CD8-positive, alpha-beta memory T cell (primary cell): ENCODE data around the gene CHST2. TPM values are rescaled to one million over a fixed set of nuclear protein-coding genes. Genes with fewer than 3 reads are reported as not detected.

Experiments
- CTCF ChIA-PET: fragments of 350-600 bp; sonication (Branson Sonifier 250); formaldehyde crosslinking; loops from one replicate; lab custom pipeline; 2021; ENCODE audit warnings: antibody characterized with exemption; lab: Charles Lee
- POLR2A ChIA-PET: fragments of 350-600 bp; sonication (Branson Sonifier 250); formaldehyde crosslinking; loops from one replicate; lab custom pipeline; 2021; ENCODE audit warnings: antibody characterized with exemption; lab: Charles Lee
- DNase-seq, 5 donors: peaks; one replicate each; pipeline versions ENCODE4 v3.0.0 to v3.0.0-alpha.2; 2020 to 2022; ENCODE audit warnings: mixed read lengths in 1 of 5
- H3K27ac ChIP-seq: one replicate; pipeline ENCODE4 v1.7.0; 2013; ENCODE audit warnings: low read depth, mild to moderate bottlenecking, low read length, moderate library complexity
- H3K27me3 ChIP-seq: 2 replicates; pipeline ENCODE4 v1.7.0; 2013; ENCODE audit warnings: low read length, mild to moderate bottlenecking; ENCODE audit not compliant: insufficient read depth, poor library complexity, severe bottlenecking
- H3K36me3 ChIP-seq: 2 replicates; pipeline ENCODE4 v1.7.0; 2013; ENCODE audit warnings: mild to moderate bottlenecking, low read length, moderate library complexity; ENCODE audit not compliant: insufficient read depth
- H3K4me1 ChIP-seq: 2 replicates; pipeline ENCODE4 v1.7.0; 2013; ENCODE audit warnings: mild to moderate bottlenecking, low read length, moderate library complexity; ENCODE audit not compliant: insufficient read depth
- H3K4me3 ChIP-seq: 2 replicates; pipeline ENCODE4 v1.7.0; 2013; ENCODE audit warnings: mild to moderate bottlenecking, low read length
- H3K9me3 ChIP-seq: 2 replicates; pipeline ENCODE4 v1.7.0; 2013; ENCODE audit warnings: mild to moderate bottlenecking, low read length
- H3K27ac Mint-ChIP-seq, 8 donors: one replicate each; pipeline ENCODE4 v1.8.0; 2020 to 2021; ENCODE audit warnings: mixed read lengths in 8 of 8, mild to moderate bottlenecking in 6 of 8, inconsistent platforms in 3 of 8, moderate library complexity in 3 of 8
- H3K27me3 Mint-ChIP-seq, 2 donors: one replicate each; pipeline ENCODE4 v1.8.0; 2020 to 2021; ENCODE audit warnings: mixed read lengths in 2 of 2, mild to moderate bottlenecking in 1 of 2, moderate library complexity in 1 of 2
- H3K36me3 Mint-ChIP-seq, 3 donors: one replicate each; pipeline ENCODE4 v1.8.0; 2020 to 2021; ENCODE audit warnings: mixed read lengths in 3 of 3, inconsistent platforms in 1 of 3, mild to moderate bottlenecking in 1 of 3
- H3K4me1 Mint-ChIP-seq, 3 donors: one replicate each; pipeline ENCODE4 v1.8.0; 2020 to 2021; ENCODE audit warnings: mixed read lengths in 3 of 3, inconsistent platforms in 1 of 3, mild to moderate bottlenecking in 1 of 3
- H3K4me3 Mint-ChIP-seq, 7 donors: one replicate each; pipeline ENCODE4 v1.8.0; 2020 to 2021; ENCODE audit warnings: mixed read lengths in 7 of 7, mild to moderate bottlenecking in 6 of 7, moderate library complexity in 4 of 7, inconsistent platforms in 2 of 7
- H3K9me3 Mint-ChIP-seq, 5 donors: one replicate each; pipeline ENCODE4 v1.8.0; 2020 to 2022; ENCODE audit warnings: mixed read lengths in 5 of 5, mild to moderate bottlenecking in 3 of 5, moderate library complexity in 2 of 5, inconsistent platforms in 1 of 5
- polyA plus RNA-seq: library from polyadenylated mRNA; unstranded; fragments of 300-500 nt; fragmentation: Illumina TruSeq; gene quantifications from one replicate; pipeline ENCODE4 v1.2.3, GENCODE V29; 2021
- total RNA-seq, 2 experiments: library from RNA; stranded (reverse); gene quantifications; one replicate each; pipeline ENCODE4 v1.2.3, GENCODE V29; 2021

Gene CHST2
- total and polyA plus RNA-seq, 3 experiments from 2014 or later: 2.9 to 6.2 (median 3.0) TPM

DNA sequence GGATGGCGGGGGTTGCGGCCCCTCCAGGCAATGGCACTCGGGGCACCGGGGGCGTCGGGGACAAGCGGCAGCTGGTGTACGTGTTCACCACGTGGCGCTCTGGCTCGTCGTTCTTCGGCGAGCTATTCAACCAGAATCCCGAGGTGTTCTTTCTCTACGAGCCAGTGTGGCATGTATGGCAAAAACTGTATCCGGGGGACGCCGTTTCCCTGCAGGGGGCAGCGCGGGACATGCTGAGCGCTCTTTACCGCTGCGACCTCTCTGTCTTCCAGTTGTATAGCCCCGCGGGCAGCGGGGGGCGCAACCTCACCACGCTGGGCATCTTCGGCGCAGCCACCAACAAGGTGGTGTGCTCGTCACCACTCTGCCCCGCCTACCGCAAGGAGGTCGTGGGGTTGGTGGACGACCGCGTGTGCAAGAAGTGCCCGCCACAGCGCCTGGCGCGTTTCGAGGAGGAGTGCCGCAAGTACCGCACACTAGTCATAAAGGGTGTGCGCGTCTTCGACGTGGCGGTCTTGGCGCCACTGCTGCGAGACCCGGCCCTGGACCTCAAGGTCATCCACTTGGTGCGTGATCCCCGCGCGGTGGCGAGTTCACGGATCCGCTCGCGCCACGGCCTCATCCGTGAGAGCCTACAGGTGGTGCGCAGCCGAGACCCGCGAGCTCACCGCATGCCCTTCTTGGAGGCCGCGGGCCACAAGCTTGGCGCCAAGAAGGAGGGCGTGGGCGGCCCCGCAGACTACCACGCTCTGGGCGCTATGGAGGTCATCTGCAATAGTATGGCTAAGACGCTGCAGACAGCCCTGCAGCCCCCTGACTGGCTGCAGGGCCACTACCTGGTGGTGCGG, 1.9 kb downstream of the CHST2 start:
- peaks cover 6 to 30% (median 20%) of the 10 kb centered on the region in 3 donors for H3K4me1 Mint-ChIP-seq
- H3K27me3 Mint-ChIP-seq: peaks cover 2 to 5% of the 10 kb centered on the region in 2 donors
- ChIA-PET CTCF (interaction anchor here (0.8 to 1.6 kb wide), 3 partner anchors 39 to 851 kb away, joined by 3 to 6 read pairs (median 3); partner anchors contain the start of gene DIPK2A), POLR2A (interaction anchor here (0.6 kb wide), 1 partner anchor 510 kb away, joined by 3 read pairs; no protein-coding TSS in a partner anchor)
- H3K36me3 ChIP-seq: no peaks in the 10 kb centered on the region
- H3K4me3 ChIP-seq: peak overlapping the region; percentile 65
- peak; percentile 18 to 76 (median 56) for DNase-seq
- H3K9me3 Mint-ChIP-seq: no peaks in the 10 kb centered on the region
- no peaks in the 10 kb centered on the region for H3K27me3 ChIP-seq
- H3K27ac Mint-ChIP-seq: peak overlapping the region in 1 of 8 donors; percentile 33
- peaks cover 30% of the 10 kb centered on the region for H3K4me1 ChIP-seq
- peaks cover 0 to 7% (median 2%) of the 10 kb centered on the region in 3 donors for H3K36me3 Mint-ChIP-seq
- H3K4me3 Mint-ChIP-seq: peak overlapping the region; percentile 63 to 83 (median 78)
- no peak overlapping the region for H3K27ac ChIP-seq
- H3K9me3 ChIP-seq: no peaks in the 10 kb centered on the region

DNA sequence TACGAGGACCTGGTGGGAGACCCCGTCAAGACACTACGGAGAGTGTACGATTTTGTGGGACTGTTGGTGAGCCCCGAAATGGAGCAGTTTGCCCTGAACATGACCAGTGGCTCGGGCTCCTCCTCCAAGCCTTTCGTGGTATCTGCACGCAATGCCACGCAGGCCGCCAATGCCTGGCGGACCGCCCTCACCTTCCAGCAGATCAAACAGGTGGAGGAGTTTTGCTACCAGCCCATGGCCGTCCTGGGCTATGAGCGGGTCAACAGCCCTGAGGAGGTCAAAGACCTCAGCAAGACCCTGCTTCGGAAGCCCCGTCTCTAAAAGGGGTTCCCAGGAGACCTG, 2.5 kb downstream of the CHST2 start:
- peak in 1 of 5 donors; percentile 45 for DNase-seq
- Histone ChIP-seq H3K4me3 (no peak overlapping the region), H3K27ac (no peak overlapping the region), H3K9me3 (no peaks in the 10 kb centered on the region), H3K27me3 (no peaks in the 10 kb centered on the region), H3K36me3 (no peaks in the 10 kb centered on the region), H3K4me1 (peaks cover 30% of the 10 kb centered on the region)
- peaks cover 2 to 5% of the 10 kb centered on the region in 2 donors for H3K27me3 Mint-ChIP-seq
- ChIA-PET CTCF (interaction anchor here (1.3 kb wide), 1 partner anchor 45 kb away, joined by 3 read pairs; no protein-coding TSS in a partner anchor), POLR2A (interaction anchor here (0.6 kb wide), 1 partner anchor 509 kb away, joined by 3 read pairs; no protein-coding TSS in a partner anchor)
- peaks cover 6 to 28% (median 20%) of the 10 kb centered on the region in 3 donors for H3K4me1 Mint-ChIP-seq
- H3K36me3 Mint-ChIP-seq: peaks cover 0 to 7% (median 2%) of the 10 kb centered on the region in 3 donors
- H3K9me3 Mint-ChIP-seq: no peaks in the 10 kb centered on the region
- peak overlapping the region in 5 of 7 donors; percentile 47 to 83 (median 55) for H3K4me3 Mint-ChIP-seq
- no peak overlapping the region for H3K27ac Mint-ChIP-seq

DNA sequence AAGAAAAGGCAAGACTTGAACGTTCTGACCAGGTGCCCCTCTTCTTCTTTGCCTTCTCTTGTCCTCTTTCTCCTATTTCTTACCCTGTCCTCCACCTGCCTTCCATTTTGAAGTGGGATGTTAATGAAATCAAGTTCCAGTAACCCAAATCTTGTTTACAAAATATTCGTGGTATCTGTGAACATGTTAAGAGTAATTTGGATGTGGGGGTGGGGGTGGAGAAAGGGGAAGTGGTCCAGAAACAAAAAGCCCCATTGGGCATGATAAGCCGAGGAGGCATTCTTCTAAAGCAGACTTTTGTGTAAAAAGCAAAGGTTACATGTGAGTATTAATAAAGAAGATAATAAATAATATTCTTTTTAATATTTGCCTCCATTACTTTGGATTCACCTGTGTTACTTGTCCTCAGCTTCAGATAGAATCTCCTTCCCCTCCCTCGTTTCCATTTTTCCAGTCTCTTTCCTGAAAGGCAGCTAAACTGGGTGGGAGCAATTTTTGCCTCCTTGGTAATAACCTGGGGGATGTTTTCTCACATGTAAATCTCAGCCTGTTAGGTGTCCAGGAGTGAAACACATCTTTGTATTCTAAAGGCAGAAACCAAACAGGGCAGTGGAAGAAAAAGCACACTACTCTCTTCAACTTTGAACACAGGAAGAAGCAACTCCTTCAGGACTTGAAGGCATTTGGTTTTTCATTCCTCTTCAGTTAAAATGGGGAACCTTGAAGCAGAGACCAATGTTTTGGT, 3.2 kb downstream of the CHST2 start:
- Mint-ChIP-seq H3K36me3 (peaks cover 0 to 7% (median 2%) of the 10 kb centered on the region in 3 donors), H3K27ac (peak overlapping the region in 3 of 8 donors; percentile 3 to 54 (median 33)), H3K4me1 (peaks cover 6 to 28% (median 20%) of the 10 kb centered on the region in 3 donors), H3K4me3 (peak overlapping the region in 6 of 7 donors; percentile 1 to 78 (median 47)), H3K9me3 (no peaks in the 10 kb centered on the region), H3K27me3 (peaks cover 2 to 5% of the 10 kb centered on the region in 2 donors)
- Histone ChIP-seq H3K27me3 (no peaks in the 10 kb centered on the region), H3K9me3 (no peaks in the 10 kb centered on the region), H3K4me3 (peak overlapping the region; percentile 53), H3K36me3 (no peaks in the 10 kb centered on the region), H3K4me1 (peaks cover 30% of the 10 kb centered on the region), H3K27ac (no peak overlapping the region)
- ChIA-PET CTCF (no interaction called here), POLR2A (no interaction called here)
- DNase-seq: no peak

DNA sequence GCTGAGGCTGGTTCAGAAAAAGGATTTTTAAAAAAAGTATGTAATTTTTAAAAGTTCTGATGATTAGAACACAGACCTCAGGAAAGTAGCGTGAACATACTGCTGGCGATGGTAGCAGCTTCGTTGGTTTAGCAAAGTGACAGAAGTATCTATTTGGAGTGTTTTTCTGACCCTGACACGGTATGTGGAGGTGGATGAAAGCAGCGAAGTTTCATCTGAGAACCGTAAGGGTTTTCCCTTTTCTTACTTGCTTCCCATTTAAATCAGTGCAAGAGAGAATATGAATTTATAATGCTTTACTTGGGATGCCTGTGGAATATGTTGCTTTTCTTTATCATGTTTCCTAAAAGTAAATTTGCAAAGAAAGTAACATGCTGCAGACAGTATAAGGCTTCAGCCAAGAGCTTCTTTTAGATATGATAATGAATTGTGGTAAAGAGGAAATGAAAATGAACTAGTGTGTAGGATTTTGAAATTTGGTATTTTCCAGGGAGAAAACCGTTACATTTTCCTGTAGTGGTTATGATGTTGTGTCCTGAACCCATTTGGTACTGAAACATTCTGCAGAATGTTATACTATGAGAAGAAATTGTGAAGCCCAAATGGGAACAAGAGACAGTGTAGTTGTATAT, 3.9 kb downstream of the CHST2 start:
- H3K9me3 Mint-ChIP-seq: no peaks in the 10 kb centered on the region
- H3K4me1 ChIP-seq: peaks cover 28% of the 10 kb centered on the region
- no peak overlapping the region for H3K27ac Mint-ChIP-seq
- H3K36me3 ChIP-seq: no peaks in the 10 kb centered on the region
- no peaks in the 10 kb centered on the region for H3K27me3 ChIP-seq
- H3K4me3 Mint-ChIP-seq: peak overlapping the region in 2 of 7 donors; percentile 55 to 57
- no peaks in the 10 kb centered on the region for H3K9me3 ChIP-seq
- H3K36me3 Mint-ChIP-seq: peaks cover 0 to 7% (median 2%) of the 10 kb centered on the region in 3 donors
- CTCF ChIA-PET: no interaction called here
- H3K27me3 Mint-ChIP-seq: peaks cover 1 to 2% of the 10 kb centered on the region in 2 donors
- H3K4me3 ChIP-seq: peak overlapping the region; percentile 53
- DNase-seq: no peak
- no peak overlapping the region for H3K27ac ChIP-seq
- peaks cover 6 to 28% (median 19%) of the 10 kb centered on the region in 3 donors for H3K4me1 Mint-ChIP-seq
- POLR2A ChIA-PET: no interaction called here

DNA sequence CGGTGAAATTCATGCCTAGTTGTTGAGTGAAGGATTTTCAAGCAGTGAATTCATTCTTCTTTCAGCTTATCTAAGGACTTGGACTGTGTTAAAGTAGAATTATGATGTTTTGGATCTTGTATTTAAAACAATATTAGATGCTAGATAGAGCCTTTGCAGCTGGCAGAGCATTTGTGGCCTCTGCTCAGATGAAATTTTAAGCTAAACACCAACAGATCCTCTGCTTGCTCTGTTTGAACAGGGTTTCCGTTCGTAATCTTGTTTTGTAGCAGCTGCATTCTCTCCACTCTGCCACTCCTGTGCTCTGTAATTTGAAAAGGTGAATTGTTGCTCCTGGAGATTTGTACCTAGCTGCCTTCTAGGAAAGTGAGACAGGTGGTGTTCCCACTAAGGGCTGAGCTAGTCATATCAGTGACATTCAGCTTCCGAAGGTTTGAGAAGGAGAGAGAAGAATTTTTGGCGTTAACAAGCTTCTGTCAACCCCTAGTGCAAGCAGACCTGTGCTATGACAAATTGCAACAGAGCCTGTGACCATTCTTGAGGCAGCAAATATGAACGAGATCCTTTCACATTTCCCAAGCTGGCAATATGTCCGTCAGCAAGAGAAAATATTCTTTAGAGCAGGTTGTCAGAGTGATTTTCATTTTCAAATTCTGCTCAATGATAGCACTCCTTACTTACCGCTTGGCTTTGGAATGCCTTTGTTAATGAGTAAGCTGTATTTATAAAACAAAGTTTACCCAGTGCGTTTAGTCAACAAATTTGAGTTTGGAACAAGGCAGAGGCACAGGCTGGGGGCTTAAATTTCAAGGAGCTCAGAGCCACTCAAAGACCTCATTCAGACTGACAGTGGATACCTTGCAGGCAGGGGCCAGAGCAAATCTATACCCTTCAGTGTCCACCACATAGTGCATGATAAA, 5.3 kb downstream of the CHST2 start:
- H3K36me3 ChIP-seq: no peaks in the 10 kb centered on the region
- H3K27me3 ChIP-seq: no peaks in the 10 kb centered on the region
- H3K36me3 Mint-ChIP-seq: peaks cover 0 to 2% (median 2%) of the 10 kb centered on the region in 3 donors
- peak in 1 of 5 donors; percentile 6 for DNase-seq
- POLR2A ChIA-PET: interaction anchor here (0.6 kb wide), 1 partner anchor 115 kb away, joined by 7 read pairs; no protein-coding TSS in a partner anchor
- H3K9me3 ChIP-seq: no peaks in the 10 kb centered on the region
- H3K27me3 Mint-ChIP-seq: peaks cover 0 to 2% of the 10 kb centered on the region in 2 donors
- CTCF ChIA-PET: interaction anchor here (1.3 kb wide), 1 partner anchor 550 kb away, joined by 4 read pairs; no protein-coding TSS in a partner anchor
- H3K4me3 ChIP-seq: peak overlapping the region; percentile 7
- peaks cover 4 to 22% (median 14%) of the 10 kb centered on the region in 3 donors for H3K4me1 Mint-ChIP-seq
- peak overlapping the region in 1 of 8 donors; percentile 6 for H3K27ac Mint-ChIP-seq
- peak overlapping the region in 2 of 7 donors; percentile 11 to 36 for H3K4me3 Mint-ChIP-seq
- no peaks in the 10 kb centered on the region for H3K9me3 Mint-ChIP-seq
- H3K4me1 ChIP-seq: peaks cover 24% of the 10 kb centered on the region
- no peak overlapping the region for H3K27ac ChIP-seq

DNA sequence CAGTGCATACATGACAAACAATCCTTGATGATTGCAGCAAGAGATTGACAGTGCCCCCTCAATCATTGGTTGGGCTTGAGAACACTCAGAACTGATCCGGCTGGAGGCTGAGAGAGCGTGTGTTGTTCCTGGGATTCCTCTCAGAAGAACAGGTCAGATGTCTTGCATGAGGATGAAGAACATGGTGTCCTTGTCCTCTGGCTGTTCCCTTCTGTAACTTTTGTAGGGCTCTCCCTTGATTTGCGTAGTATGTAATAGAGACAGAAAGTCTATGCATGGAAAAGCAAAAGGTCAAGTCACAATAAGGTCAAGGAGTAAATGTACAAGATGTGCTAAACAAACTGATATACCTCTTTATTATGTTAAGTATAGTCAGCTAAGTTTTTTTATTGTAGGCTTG, 8.2 kb downstream of the CHST2 start:
- peaks cover 10% of the 10 kb centered on the region for H3K4me1 ChIP-seq
- H3K4me1 Mint-ChIP-seq: peaks cover 2 to 11% (median 3%) of the 10 kb centered on the region in 3 donors
- POLR2A ChIA-PET: no interaction called here
- H3K36me3 ChIP-seq: no peaks in the 10 kb centered on the region
- CTCF ChIA-PET: no interaction called here
- H3K9me3 ChIP-seq: no peaks in the 10 kb centered on the region
- peaks cover 0 to 2% (median 0%) of the 10 kb centered on the region in 3 donors for H3K36me3 Mint-ChIP-seq
- no peak for DNase-seq
- H3K27ac ChIP-seq: no peak overlapping the region
- peaks cover 0 to 6% of the 10 kb centered on the region in 2 donors for H3K27me3 Mint-ChIP-seq
- no peak overlapping the region for H3K4me3 ChIP-seq
- peak overlapping the region in 1 of 8 donors; percentile 10 for H3K27ac Mint-ChIP-seq
- H3K4me3 Mint-ChIP-seq: no peak overlapping the region
- no peaks in the 10 kb centered on the region for H3K9me3 Mint-ChIP-seq
- H3K27me3 ChIP-seq: no peaks in the 10 kb centered on the region
